SKM-1 treated with dmso at 0.1 percent for 144 hours (cell line): ENCODE data around the gene RNF121.

Source experiments
- DNase-seq: peaks from one replicate; lab custom pipeline; 2025; ENCODE audit not compliant: unreplicated experiment; lab: John Stamatoyannopoulos, UW

Gene RNF121

DNA sequence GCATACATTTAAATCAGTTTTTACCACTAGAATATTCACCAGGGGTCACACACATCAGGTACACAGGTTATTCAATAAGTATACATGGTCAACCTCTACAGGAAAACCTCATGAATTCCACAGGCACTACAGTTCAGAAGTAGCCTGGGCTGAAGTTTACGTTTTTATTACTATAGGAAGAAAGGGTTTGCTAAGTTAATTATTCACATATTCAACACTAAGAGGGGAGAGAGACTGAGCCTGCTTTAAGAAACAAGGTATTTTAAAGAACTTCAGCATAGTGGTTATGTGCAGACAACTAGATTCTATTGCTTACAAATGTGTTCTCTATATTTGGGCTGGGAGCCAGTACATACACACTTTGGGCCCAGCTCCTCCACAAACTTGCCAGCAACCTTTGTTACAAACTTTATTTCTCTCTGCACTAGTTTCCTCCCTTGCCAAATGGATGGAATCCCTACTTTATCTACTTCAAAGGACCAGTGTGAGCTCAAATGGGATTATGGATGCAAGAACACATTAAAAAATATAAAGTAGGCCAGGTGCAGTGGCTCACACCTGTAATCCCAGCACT is 101.7 kb downstream of the RNF121 start:
- DNase-seq, result no peak

DNA sequence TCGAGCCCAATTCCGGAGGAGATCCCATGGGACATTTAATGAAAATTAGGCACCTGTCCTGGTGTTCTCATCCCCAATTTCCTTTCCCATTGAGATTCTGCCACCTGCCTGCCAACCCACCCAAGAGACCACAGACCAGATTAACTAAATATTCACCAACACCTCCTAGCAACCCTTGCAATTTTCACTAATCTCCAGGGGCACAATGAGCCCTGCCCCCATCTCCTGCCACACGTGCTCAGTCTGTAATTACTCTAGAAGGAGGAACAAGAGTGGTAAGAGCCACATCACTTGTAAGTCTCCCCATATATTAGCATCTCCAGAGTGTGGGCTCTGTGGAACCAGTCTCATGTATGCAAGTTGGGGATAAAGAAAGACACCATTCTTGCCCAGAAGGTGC is 107.8 kb downstream of the RNF121 start:
- no peak for DNase-seq

DNA sequence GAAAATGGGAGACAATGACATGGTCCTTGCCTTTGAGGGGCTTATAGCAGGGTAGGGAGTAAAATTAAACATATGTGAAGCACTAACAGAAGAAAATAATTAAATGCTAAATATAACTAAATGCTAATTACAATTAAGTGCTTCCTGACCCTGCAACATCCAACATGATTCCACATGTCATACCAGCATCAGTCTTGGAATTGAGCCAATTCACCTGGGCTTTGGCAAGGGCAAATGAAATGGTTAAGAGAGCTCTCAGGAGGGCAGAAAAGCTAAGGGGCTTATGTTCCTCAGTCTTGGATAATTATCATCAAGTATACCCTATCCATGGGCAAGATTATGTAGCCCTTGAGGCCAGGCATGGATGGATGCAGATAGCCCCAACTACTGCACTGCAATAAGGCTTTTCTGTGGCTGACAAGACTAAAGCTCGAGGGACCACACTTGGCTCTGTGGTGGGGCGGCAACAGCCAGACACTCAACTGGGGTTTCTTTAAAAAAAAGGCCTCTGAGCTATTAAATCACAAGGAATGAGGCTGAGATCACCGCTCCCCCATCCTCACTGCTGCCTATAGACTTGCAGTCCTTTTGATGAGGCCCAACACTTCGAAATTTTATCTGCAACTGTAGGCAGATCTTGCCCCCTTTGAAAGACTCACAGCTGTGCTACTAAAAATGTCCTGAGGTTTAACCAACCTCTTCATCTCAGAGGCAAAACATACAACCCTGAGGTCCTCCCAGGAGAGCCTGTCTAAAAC is 108.9 kb downstream of the RNF121 start:
- no peak for DNase-seq

DNA sequence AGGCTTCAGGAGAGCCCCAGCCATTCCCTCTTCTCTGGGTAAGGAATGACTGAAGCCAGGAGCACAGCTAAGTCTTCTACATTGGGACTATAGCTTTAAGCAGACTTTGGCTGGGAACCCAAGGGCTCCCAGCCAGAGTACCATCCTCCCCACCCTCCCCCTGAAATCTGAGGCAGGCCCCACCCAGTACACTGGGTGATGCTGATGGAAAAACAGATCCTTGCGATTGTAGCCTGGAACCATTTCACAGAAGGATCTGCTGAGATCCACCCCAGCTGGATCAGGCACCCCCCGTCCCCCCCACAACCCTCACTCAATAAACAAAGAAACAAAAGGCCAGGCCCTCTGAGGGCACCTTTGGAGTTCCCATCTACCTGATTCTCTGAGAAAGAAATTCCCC is 109.6 kb downstream of the RNF121 start:
- no peak for DNase-seq

DNA sequence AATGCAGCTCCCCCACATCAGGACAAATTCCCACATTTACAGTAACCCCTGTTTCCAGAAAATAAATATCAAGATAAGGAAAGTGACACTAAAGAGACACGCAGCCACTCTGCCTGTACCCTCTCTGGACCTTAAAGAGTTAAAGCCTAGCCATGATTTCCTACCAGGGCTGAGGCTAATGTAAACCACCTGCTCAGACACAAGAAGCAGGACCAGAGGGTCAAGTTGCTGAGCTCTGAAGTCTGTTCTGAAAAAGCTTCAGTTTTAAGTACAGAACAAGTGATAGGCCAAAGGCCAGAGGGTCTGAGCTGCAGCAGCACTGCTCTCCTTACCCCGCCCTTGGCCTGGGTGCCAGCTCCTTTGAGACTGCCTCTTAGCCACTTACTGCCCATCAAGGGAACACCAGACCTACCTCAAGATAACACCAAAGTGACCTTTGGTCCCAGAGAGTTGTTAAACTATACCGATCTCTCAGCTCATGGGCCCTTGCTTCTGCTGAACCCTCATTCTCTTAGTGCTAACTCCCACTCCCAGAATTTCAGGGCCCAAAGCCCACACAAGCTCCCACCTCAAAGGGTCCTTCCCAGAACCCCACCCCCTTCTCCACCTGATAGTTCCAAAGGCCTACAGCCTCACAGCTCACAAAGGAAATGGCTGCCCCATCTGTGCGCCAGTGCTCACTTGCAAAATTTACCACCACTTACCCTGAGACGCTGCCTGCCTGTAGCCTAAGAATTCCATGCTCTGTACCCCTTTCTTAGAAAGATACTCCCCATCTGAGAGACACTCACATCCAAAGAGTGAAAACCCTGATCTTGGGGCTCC is 110.4 kb downstream of the RNF121 start:
- no peak for DNase-seq

DNA sequence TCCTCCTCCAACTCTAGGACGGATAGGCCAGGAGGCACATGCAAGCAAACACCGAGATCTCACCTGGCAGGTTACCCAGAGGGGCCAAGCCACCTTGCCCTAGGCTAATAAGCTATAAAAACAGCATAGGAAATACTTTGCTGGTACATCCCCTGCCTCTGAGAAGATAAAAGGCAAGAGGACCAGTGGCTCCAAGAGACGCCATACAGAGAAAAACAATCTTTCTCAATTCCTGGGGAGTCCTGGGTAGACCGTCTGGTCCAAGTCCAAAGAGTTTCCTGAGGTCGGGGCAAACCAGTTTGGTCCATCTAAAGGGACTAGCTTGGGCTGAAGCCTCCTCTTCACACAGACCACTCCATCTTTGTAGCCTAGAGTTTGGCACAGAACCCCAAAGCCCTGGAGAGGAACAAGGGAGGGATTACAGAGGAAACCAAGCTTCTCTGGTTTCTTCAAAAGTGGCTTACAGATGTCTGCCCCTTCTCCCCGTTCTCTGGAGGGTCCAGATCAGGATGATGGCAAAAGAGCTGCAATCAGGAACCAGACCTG is 111.1 kb downstream of the RNF121 start:
- no peak for DNase-seq

DNA sequence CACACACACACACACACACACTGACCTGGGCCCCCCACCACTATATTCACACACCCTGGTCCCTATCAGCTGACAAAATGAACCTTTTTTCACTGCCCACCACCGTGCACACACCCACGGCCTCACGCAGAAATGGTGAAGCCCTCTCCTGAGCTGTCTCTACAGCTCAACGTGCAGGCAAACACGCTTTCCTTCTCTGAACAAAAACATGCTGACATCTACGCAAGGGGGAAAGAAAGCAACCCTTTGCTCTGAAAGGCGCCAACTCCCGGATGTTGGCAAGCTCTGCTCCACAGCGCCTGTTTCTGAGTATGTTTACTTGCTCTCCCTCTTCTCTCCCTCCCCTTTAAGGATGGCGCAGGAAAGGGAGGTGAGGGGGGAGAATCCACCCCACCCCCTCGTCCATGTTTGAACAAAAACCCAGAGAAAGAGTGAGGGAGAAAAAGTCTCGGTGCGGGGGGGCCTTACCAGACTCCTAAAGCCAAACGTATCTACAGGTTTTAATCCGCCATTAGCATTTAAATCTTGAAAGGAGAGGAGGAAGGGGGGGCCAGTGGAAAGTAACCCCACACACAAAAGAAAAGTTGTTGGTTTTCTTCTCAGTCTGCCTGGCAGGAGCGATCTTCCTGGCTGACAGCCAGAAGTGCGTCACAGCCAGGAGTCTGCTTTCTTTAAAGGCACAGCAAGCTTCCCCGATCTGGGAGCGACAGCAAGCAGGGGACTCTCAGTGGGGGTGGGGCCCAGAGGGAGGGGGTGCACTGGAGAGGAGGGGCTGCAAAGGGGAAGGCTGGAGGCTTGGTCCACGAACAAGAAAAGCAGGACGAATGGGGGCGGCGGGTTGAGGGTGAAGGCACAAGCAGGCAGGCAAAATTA is 111.9 kb downstream of the RNF121 start:
- no peak for DNase-seq

DNA sequence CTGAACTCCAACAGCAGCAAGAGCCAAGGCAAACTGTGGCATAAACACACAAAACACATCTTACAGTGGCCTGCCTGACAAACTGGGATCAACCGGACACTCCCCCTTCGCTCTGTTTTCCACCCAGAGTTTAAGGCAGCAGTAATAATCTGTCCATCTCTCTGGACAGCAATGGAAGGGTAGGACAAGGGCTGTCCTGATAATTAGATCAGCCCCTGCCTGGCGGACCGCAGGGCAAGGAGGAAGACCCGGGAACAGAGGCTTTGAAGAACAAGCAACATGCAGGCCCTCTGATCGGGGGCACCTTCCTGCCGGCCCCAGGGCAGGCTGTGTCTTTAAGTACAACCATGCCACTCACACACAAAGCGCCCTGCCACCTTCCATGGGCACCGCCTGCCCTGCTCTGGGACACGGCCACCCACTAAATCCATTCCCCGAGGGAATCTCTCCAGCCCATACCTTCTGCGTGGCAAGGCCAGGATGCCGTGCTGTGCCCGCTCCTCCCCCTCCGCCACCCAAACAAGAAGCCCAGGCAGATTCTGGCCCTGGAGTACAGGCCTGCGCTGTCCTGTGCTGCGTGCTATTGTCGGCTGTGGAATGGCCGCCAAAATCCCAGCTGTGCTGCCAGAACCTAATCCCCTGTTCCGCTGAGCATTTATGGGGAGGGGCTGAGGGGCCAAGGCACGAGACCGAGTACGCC is 112.7 kb downstream of the RNF121 start:
- no peak for DNase-seq

DNA sequence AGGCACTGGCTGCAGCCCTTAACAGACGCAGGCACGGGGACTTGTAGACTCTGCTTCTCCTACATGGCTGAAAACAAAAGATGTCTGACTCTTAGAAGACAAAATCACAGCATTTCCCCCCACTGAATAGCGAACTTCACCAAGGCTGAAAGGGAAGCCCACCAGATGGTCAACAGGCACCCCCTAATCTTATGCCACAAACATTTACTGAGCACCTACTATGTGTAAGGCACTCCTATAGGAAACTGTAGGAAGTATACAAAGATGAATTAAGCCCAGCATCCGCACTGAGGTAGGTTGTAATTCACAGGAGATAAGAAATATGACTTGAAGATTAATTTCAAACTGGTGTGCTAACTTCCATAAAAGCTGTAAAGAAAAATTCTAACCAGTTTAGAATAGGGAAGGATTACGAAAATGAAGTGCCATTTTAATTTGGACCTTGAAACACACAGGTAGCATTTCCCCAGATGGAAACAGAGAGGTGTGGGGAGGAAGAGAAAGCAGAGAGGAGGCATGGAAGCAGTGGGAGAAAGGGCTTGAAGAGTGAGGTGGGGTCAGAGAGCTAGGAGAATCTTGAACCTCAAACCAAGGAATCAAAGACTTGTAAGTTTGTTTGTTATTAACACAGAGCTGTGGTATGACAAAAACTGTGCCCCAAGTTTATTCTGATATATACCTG is 113.4 kb downstream of the RNF121 start:
- no peak for DNase-seq

DNA sequence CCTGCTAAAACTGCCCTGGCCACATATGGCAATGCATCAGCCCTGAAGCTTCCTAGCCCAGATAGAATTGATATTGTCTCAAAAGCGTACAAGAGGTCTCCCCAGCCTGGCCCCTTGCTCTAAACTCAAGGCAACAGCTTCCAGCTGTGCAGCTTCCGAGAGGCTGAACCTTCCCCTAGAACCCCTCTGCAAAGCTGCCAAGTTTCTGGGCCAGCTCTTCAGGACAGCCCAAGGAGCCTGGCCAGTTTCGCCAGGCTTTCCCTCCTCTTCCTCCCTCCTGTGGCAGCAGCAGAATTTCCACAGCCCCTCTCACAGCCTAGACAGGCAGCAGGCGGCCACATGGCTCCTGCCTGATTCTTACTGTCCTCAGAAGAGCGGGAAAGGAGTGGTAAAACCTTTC is 117.0 kb downstream of the RNF121 start:
- DNase-seq, result no peak
